SK-MEL-5 (cell line): ENCODE data around the gene C10orf143. TPM values are rescaled to one million over a fixed set of nuclear protein-coding genes. Genes with fewer than 3 reads are reported as not detected.
"Not testable (repeated sequence)": the region's sequence is repeated elsewhere in the genome, so short reads cannot be mapped to it uniquely, and the experiment has no call there.

ENCODE experiments used
- DNase-seq: peaks from one replicate; pipeline ENCODE4 v3.0.0-alpha.2; 2016; ENCODE audit warnings: low read depth, low spot score
- in situ Hi-C: cut with HindIII; loops from 2 replicates; pipeline ENCODE4 v1.10.0; 2016; ENCODE audit warnings: low sequenced_read_pairs, high pct_unique_total_duplicates, low pct_unique_long_range_greater_than_20kb
- total RNA-seq: library from RNA; depleted of rRNA; stranded (reverse); fragments of >200 nt; shearing (Covaris generic); gene quantifications from 2 replicates; pipeline ENCODE4 v1.2.3, GENCODE V29; 2014

Gene C10orf143
- total RNA-seq, 1 experiment from 2014 or later, result 0.42 TPM

GRCh38 chr10:130025811-130026485, 84.7 kb downstream of the C10orf143 start:
- no peak for DNase-seq
- in situ Hi-C loops, result no loop called here

DNA sequence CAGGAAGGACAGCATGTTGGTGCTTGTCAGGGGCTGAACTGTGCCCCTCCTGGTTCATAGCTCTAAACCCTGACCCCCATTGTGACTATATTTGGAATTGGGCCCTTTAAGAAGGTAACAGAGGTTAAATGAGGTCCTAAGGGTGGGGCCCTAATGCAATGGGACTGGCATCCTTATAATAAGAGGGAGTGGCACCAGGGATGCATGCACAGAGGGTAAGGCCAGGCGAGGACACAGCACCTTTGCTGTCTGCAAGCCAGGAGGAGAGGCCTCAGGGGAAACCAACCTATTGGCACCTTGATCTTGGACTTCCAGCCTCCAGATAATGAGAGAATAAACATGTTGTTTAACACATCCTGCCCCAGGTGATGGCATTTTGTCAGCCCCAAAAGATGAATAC, 85.3 kb downstream of the C10orf143 start:
- in situ Hi-C loops, result no loop called here
- DNase-seq, result no peak

DNA sequence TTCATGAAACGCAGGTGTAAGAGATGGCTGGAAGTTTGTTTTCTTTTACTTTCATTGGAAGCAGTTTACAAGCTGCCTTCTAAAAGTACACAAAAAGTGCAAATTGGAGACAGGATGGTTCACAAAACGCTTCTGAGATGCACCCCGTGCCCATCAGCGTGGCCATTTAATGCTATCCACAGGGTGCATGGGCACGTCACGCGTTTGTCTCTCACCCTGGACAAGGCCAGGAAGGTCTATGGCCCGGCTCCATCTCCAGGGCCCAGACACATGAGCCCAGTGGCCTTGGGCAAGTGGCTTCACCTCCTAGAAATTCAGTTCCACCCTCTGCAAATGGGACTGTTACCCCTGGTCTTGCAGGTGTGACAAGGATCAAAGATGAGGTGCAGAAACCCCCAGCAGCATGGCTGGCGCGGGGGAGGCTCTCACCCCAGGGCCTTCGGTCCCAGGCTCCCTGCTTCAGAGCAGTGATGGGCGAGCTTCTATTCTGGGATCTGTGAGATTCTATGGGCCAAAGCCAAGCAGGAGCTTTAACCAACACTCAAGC, 85.8 kb downstream of the C10orf143 start:
- in situ Hi-C loops, result no loop called here
- DNase-seq, result no peak

DNA sequence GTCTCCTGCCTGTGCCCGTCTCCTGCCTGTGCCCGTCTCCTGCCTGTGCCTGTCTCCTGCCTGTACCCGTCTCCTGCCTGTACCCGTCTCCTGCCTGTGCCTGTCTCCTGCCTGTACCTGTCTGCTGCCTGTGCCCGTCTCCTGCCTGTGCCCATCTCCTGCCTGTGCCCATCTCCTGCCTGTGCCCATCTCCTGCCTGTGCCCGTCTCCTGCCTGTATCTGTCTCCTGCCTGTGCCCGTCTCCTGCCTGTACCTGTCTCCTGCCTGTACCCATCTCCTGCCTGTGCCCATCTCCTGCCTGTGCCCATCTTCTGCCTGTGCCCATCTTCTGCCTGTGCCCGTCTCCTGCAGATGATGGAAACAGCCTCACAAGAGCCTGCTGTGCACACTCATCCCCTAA, 86.3 kb downstream of the C10orf143 start:
- in situ Hi-C loops, DNase-seq: not testable (repeated sequence)

- DNase-seq, result no peak
- in situ Hi-C loops, result no loop called here
Observed at GRCh38 chr10:130023454-130024230, 87.0 kb downstream of the C10orf143 start.

- in situ Hi-C loops, result no loop called here
- no peak for DNase-seq
Observed at GRCh38 chr10:130022511-130023299, 87.9 kb downstream of the C10orf143 start.

DNA sequence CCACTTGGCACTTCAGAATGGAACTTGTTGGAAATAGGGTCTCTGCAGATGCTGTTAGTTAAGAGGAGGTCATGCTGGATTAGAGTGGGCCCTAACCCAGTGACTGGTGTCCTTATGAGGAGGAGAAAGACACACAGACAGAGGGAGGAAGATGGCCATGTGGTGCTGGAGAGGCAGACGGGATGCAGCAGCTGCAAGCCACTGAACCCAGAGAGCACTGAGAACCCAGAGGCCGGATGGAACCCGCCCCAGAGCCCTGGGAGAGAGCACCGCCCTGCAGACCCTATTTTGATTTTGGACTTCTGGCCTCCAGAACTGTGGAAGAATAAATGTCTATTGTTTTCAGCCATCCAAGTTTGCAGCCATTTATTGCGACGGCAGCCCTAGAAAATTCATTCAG, 88.5 kb downstream of the C10orf143 start:
- in situ Hi-C loops, result no loop called here

DNA sequence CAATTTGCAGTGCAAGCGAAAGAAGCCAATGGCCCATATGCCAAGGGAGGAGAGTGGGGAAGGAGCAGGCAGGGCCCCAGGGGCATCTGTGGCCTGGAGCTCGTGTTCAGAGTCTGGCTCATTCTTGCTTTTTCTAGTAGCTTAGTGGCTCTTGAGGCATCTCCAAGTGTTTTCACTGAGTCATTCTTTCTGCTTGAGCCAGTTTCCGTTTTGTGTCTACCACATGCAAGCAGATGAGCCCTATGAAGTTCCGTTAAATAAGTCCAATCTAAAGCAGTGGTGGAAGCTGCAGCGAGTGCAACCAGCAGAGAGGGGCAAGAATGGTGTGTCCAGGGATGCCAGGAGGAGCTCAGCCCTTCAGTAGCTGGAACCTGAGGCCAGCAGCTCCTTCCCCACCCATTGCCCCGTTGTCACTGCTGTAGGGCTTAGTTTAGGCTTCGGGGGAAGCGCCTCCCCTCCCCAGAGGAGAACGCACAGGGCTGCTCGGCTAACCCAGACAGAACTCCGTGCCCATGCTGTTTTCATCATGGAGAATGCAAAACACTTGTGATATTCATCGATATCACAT, 89.2 kb downstream of the C10orf143 start:
- in situ Hi-C loops, result no loop called here
- no peak for DNase-seq

More for the DNA sequence above, 88.5 kb downstream of the C10orf143 start:
- no peak for DNase-seq

DNA sequence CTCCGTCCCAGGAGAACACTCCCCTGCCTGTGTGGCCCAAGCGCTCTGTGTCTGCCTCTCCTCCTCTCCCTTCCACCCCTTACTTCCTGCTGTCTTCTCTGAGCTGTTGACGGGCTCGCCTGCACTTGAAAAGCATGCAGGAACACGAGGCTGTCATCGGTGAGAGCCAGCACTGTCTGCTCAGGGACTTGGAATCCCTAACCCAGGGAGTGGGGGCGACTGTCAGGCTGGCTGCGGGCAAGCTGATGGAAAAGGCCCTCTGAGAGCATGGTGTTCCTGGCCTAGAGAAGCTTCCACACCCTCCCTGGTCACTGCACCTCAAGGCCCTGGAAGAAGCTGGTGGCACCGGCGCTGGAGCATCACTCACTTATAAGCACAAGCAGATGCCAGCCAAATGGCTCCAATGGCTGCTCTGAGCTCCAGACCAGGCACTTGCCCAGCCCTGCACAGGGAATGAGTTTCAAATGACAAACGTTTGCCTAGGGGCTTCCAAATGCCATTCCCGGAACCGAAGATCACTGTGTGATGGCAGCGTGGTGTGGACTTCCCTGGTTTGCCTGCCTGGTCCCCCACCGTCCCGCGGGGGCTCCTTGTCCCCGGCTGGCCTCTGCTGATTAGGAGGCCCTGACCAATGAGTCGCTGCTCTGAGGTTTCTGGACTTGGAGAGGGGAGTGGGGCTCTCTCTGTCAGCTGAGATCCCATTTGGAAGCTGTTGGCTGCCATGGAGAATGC, 89.8 kb downstream of the C10orf143 start:
- no peak for DNase-seq
- in situ Hi-C loops, result no loop called here

DNA sequence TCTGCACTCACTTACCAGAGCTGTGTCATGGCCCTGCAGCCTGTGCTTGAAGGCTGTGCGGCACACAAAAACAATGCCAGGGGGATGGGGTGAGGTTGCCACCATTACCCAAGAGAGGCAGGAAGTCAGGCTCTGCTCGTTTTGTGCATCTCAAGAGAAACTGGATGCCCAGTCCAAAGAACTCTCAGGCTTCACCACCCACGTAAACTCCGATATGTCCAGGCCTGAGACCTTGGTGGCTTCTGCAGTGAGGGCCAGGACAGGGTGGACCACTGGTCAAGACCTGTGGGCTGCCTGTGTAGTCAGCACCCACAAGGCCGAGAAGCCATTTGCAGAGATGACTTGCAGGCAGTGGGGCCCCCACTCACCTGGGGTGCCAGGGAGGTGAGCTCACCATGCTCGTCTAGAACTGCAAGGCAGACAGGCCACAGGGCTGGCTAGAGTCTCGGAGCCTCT, 91.9 kb downstream of the C10orf143 start:
- no peak for DNase-seq
- in situ Hi-C loops, result no loop called here

DNA sequence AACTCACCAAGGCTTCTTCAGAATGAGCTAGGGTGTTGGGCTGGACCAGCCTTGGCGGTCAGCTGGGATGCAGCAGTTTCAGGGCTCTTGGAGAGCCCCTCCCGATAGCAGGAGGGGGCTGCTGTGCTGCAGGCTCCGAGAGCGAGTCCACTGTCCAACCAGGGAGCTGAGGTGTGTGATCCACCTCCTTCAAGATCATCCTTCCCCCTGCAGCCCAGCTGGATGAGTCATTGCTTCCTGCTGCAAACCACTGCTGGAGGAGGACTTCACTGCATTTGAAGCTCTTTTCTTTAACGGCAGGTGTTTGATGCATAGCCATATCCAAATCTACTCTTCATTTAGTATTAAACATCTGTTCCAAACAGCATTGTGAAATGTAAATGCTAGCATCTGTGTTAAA, 92.4 kb downstream of the C10orf143 start:
- DNase-seq, result no peak
- in situ Hi-C loops, result no loop called here

DNA sequence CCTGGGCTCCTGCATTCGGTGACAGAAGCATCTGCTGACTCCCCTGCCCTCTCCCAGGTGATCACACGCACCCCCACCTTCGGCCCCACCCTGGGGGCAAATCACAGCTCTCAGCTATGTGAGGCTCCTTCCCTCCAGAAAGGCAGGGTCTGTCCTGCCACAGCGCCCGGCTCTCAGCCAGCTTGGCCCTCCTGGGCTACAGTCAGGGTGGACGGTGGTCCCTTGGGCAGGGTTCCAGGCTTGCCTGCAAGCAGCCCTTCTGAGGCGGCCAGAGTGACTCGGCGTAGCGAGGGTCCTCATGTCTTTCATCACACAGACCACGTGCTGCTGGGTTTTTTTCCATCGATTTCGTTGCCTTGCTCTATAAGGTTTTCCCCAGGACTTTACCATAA, 93.0 kb downstream of the C10orf143 start:
- DNase-seq, result no peak
- in situ Hi-C loops, result no loop called here

- in situ Hi-C loops, result no loop called here
- no peak for DNase-seq
Observed at GRCh38 chr10:130016993-130017630, 93.5 kb downstream of the C10orf143 start.

- in situ Hi-C loops, result no loop called here
- no peak for DNase-seq
Observed at GRCh38 chr10:130016095-130016494, 94.5 kb downstream of the C10orf143 start.

GRCh38 chr10:130015075-130015695, 95.4 kb downstream of the C10orf143 start:
- no peak for DNase-seq
- in situ Hi-C loops, result no loop called here

DNA sequence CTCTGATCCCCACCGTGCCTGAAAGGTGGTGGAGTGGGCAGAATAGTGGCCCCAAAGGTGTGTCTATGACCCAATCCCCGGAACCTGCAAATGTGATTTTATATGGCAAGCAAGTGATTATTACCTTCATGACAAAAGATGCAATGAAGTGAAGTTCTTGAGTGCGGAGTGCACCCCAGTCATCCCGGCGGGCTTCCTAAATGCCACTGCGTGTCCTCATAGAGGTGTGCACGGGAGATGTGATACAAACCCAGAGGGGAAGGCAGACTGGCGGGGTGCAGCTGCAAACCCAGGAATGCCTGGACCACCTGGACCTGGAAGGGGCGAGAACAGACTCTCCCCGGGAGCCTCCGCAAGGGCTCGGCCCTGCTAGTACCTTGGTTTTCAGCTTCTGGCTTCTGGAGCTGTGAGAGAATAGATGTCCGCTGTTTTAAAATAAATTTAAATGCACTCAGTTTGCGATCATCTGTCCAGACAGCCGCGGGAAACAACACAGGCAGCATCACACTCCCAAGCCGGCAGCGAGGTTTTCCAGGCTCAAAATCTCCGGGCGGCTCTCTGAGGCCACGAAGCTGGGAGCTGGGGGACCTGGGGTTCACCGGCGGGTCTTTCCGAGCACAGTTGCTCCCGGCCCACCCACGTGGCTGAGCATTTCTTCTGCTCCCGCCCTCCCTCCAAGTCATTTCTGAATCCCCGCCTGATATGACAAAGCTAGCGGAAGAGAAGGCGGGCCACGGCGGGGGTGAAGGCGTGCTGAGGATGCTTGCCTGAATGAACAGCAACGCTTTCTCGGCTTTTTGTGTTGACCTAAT, 96.2 kb downstream of the C10orf143 start:
- no peak for DNase-seq
- in situ Hi-C loops, result no loop called here
